Endothelial cell of umbilical vein (primary cell): ENCODE results near the gene HIVEP1. TPM values are rescaled to one million over a fixed set of nuclear protein-coding genes. Genes with fewer than 3 reads are reported as not detected.

ENCODE experiments used
- BruUV-seq: library from RNA; stranded (reverse); fragments of 400-500 nt; replicated peaks from 2 replicates; lab custom pipeline; 2021; lab: Mats Ljungman, UMichigan
- CTCF ChIA-PET: fragments of 300-600, 350-600 bp; sonication (Branson Sonifier 250); formaldehyde crosslinking; loops from one replicate; lab custom pipeline; 2021; ENCODE audit warnings: antibody characterized with exemption, inconsistent platforms; lab: Charles Lee
- POLR2A ChIA-PET: fragments of 300-600, 350-600 bp; sonication (Branson Sonifier 250); formaldehyde crosslinking; loops from one replicate; lab custom pipeline; 2021; ENCODE audit warnings: antibody characterized with exemption, inconsistent platforms; lab: Charles Lee
- DNase-seq: peaks from one replicate; pipeline ENCODE4 v3.0.0-alpha.2; 2011; ENCODE audit warnings: low read depth, low spot score
- FAIRE-seq: peaks from 2 replicates; lab custom pipeline; 2011; peaks lifted over from hg19 to GRCh38; lab: Jason Lieb, UNC
- H2AFZ ChIP-seq: 2 replicates; pipeline ENCODE4 v1.6.0; 2012; ENCODE audit warnings: low read depth, low read length, control low read depth, inconsistent platforms
- H3K27ac ChIP-seq: 2 replicates; pipeline ENCODE4 v1.5.1; 2011; ENCODE audit warnings: low read depth, mild to moderate bottlenecking, control low read depth, low read length, moderate library complexity; ENCODE audit not compliant: insufficient read depth
- H3K27me3 ChIP-seq, 2 experiments: 2 replicates each; pipeline versions ENCODE4 v1.6.0 to v1.6.1; 2011; ENCODE audit warnings: low read length in 2 of 2, mixed read lengths in 1 of 2; ENCODE audit not compliant: control insufficient read depth in 2 of 2, insufficient read depth in 2 of 2
- H3K36me3 ChIP-seq, 2 experiments: 2 replicates in 1 of 2; 3 replicates in 1 of 2; pipeline ENCODE4 v1.5.1; 2011; ENCODE audit warnings: low read length in 2 of 2, mild to moderate bottlenecking in 1 of 2, moderate library complexity in 1 of 2; ENCODE audit not compliant: control insufficient read depth in 2 of 2, insufficient read depth in 2 of 2; ENCODE audit errors: extremely low read depth in 1 of 2
- H3K4me1 ChIP-seq: 3 replicates; pipeline ENCODE4 v1.5.1; 2011; ENCODE audit warnings: mild to moderate bottlenecking, low read length; ENCODE audit not compliant: control insufficient read depth, insufficient read depth; ENCODE audit errors: extremely low read depth
- H3K4me2 ChIP-seq: 2 replicates; pipeline ENCODE4 v1.6.1; 2011; ENCODE audit warnings: low read length, control low read depth, mixed read lengths; ENCODE audit not compliant: insufficient read depth
- H3K4me3 ChIP-seq, 3 experiments: fragments of 200-600 bp in 1 of 3; sonication (generic), shearing (Covaris generic) in 1 of 3; replicated peaks in 1 of 3; 2 replicates each; pipeline ENCODE4 v1.5.1; 2011 to 2016; ENCODE audit warnings: control low read depth in 3 of 3, low read length in 3 of 3, mild to moderate bottlenecking in 2 of 3, inconsistent platforms in 1 of 3, low read depth in 1 of 3, moderate library complexity in 1 of 3; ENCODE audit not compliant: insufficient read depth in 1 of 3
- H3K79me2 ChIP-seq: 2 replicates; pipeline ENCODE4 v1.6.0; 2012; ENCODE audit warnings: low read length, inconsistent platforms; ENCODE audit not compliant: control insufficient read depth, insufficient read depth
- H3K9ac ChIP-seq: replicated peaks from 2 replicates; pipeline ENCODE3; 2011; ENCODE audit warnings: low read length, control low read depth; ENCODE audit not compliant: insufficient read depth; ENCODE audit errors: extremely low read depth
- H3K9me1 ChIP-seq: replicated peaks from 3 replicates; pipeline ENCODE4 v1.6.0; 2011; ENCODE audit warnings: mild to moderate bottlenecking, low read length; ENCODE audit not compliant: control insufficient read depth, insufficient read depth; ENCODE audit errors: extremely low read depth
- H3K9me3 ChIP-seq: replicated peaks from 2 replicates; pipeline ENCODE4 v1.5.1; 2012; ENCODE audit warnings: low read length, inconsistent platforms; ENCODE audit not compliant: control insufficient read depth, insufficient read depth
- H4K20me1 ChIP-seq: replicated peaks from 2 replicates; pipeline ENCODE3; 2011; ENCODE audit warnings: mild to moderate bottlenecking, low read length; ENCODE audit not compliant: control insufficient read depth, insufficient read depth; ENCODE audit errors: extremely low read depth
- EZH2 ChIP-seq: IDR thresholded peaks from 2 replicates; pipeline ENCODE4 v1.6.1; 2012; ENCODE audit warnings: borderline replicate concordance, low read depth, mild to moderate bottlenecking, moderate library complexity, low read length, inconsistent platforms; ENCODE audit not compliant: severe bottlenecking
- FOS ChIP-seq: IDR thresholded peaks from 2 replicates; pipeline ENCODE4 v1.6.1; 2011; ENCODE audit warnings: mild to moderate bottlenecking, low read length, moderate library complexity, borderline replicate concordance; ENCODE audit not compliant: insufficient read depth
- GATA2 ChIP-seq: IDR thresholded peaks from 2 replicates; pipeline ENCODE4 v1.7.0; 2011; ENCODE audit warnings: low read depth, mild to moderate bottlenecking, moderate library complexity, mixed read lengths, low read length; ENCODE audit not compliant: insufficient read length, insufficient read depth
- JUN ChIP-seq: IDR thresholded peaks from 2 replicates; pipeline ENCODE4 v1.6.1; 2011; ENCODE audit warnings: borderline replicate concordance, low read depth; ENCODE audit not compliant: insufficient read length, insufficient read depth
- MYC ChIP-seq: IDR thresholded peaks from one replicate; pipeline ENCODE4 v1.6.1; 2011; ENCODE audit warnings: mild to moderate bottlenecking, low read depth, low read length
- POLR2A ChIP-seq: IDR thresholded peaks from 2 replicates; pipeline ENCODE4 v1.6.1; 2012; ENCODE audit warnings: low read depth, mild to moderate bottlenecking, control low read depth, low read length
- POLR2AphosphoS5 ChIP-seq: IDR thresholded peaks from 2 replicates; pipeline ENCODE4 v1.6.1; 2012; ENCODE audit warnings: low read depth, mild to moderate bottlenecking, control low read depth, low read length, moderate library complexity; ENCODE audit not compliant: insufficient read depth
- dilution Hi-C: fragments of 300-500 bp; cut with MboI; formaldehyde crosslinking; loops from one replicate; pipeline ENCODE4 v1.15.0; 2019; ENCODE audit warnings: low sequenced_read_pairs; ENCODE audit not compliant: extremely low pct_ligation_motif_present
- intact Hi-C: fragments of 100-400 bp; cut with micrococcal nuclease; formaldehyde crosslinking; loops from one replicate; pipeline ENCODE4 v1.10.0; 2022
- polyA plus RNA-seq, 4 experiments: library from polyadenylated mRNA; depleted of rRNA in 3 of 4; stranded (reverse) in 3 of 4; unstranded in 1 of 4; fragments of >200 nt; gene quantifications; 2 replicates each; pipeline versions ENCODE4 v1.2.1 to v1.2.3, GENCODE V29; 2011 to 2012; ENCODE audit warnings: missing spikeins in 1 of 4
- total RNA-seq: library from RNA; stranded (reverse); gene quantifications from 2 replicates; pipeline ENCODE4 v1.2.3, GENCODE V29; 2021
- TF ChIP-seq, protein P1 (sequence below), 2 donors: IDR thresholded peaks; 1 replicate in 1 of 2; 2 replicates in 1 of 2; pipeline ENCODE4 v1.5.1; 2011; ENCODE audit warnings: low read length in 2 of 2, mild to moderate bottlenecking in 2 of 2, moderate library complexity in 2 of 2, control low read depth in 1 of 2, inconsistent platforms in 1 of 2, low read depth in 1 of 2; ENCODE audit not compliant: insufficient read depth in 1 of 2; ENCODE audit errors: extremely low read depth in 1 of 2
- TF ChIP-seq, protein P2 (sequence below): IDR thresholded peaks from 2 replicates; pipeline ENCODE4 v1.6.1; 2011; ENCODE audit not compliant: insufficient read depth, insufficient read length

HIVEP1 gene
- total and polyA plus RNA-seq, 2 donors (not counting 3 experiments of a cell fraction or from before 2014, with no cell fraction given) = 33.5 to 49.2 TPM

DNA sequence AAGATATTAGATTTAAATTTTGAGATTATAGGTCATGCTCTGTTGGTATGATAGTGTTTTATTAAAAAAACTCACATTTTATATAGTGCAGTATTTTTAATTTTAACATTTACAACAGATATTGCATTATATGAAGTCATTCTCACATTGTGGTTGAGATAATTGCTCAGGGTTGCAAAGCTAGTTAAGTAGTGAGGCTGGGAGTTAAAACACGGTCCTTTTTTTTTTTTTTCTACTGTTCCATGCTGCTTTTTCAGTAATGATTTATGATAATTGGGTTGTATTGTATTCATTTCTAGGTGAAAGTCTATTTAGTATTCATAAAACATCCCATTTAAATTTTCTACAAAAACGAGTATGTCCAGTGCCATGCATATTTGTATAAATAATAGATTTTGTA, 160.5 kb downstream of the HIVEP1 start:
- no peak for DNase-seq
- Histone ChIP-seq H3K4me1 (no peaks in the 10 kb centered on the region), H3K9me3 (no peaks in the 10 kb centered on the region), H3K4me2 (no peak overlapping the region), H3K9me1 (no peaks in the 10 kb centered on the region), H3K36me3 (no peaks in the 10 kb centered on the region), H3K9ac (no peak overlapping the region), H2AFZ (no peak overlapping the region), H3K4me3 (no peak overlapping the region), H3K27me3 (no peaks in the 10 kb centered on the region), H4K20me1 (no peaks in the 10 kb centered on the region), H3K27ac (no peak overlapping the region), H3K79me2 (no peaks in the 10 kb centered on the region)
- dilution Hi-C loops (no loop called here), intact Hi-C loops (no loop called here)
- ChIA-PET POLR2A (no interaction called here), CTCF (interaction anchor here (1.4 kb wide), 1 partner anchor 61 kb away, joined by 5 read pairs; no protein-coding TSS in a partner anchor)
- no peak for FAIRE-seq
- no peak for TF ChIP-seq FOS
- TF ChIP-seq EZH2 = no peak
- no peak for TF ChIP-seq GATA2
- TF ChIP-seq, protein P1, sequence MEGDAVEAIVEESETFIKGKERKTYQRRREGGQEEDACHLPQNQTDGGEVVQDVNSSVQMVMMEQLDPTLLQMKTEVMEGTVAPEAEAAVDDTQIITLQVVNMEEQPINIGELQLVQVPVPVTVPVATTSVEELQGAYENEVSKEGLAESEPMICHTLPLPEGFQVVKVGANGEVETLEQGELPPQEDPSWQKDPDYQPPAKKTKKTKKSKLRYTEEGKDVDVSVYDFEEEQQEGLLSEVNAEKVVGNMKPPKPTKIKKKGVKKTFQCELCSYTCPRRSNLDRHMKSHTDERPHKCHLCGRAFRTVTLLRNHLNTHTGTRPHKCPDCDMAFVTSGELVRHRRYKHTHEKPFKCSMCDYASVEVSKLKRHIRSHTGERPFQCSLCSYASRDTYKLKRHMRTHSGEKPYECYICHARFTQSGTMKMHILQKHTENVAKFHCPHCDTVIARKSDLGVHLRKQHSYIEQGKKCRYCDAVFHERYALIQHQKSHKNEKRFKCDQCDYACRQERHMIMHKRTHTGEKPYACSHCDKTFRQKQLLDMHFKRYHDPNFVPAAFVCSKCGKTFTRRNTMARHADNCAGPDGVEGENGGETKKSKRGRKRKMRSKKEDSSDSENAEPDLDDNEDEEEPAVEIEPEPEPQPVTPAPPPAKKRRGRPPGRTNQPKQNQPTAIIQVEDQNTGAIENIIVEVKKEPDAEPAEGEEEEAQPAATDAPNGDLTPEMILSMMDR (IDR thresholded peaks at IDR 0.05; ENCODE audit: extremely low read depth in 1 of 2, insufficient read depth in 1 of 2, low read depth in 1 of 2, low read length in 2 of 2) = no peak
- TF ChIP-seq, protein P2, sequence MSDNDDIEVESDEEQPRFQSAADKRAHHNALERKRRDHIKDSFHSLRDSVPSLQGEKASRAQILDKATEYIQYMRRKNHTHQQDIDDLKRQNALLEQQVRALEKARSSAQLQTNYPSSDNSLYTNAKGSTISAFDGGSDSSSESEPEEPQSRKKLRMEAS = no peak
- TF ChIP-seq JUN = no peak
- no peak for TF ChIP-seq MYC
- TF ChIP-seq POLR2A = no peak
- no peak for TF ChIP-seq POLR2AphosphoS5
- BruUV-seq = no TSS peak
